ENCODE results near the gene SERHL2. TPM values are rescaled to one million over a fixed set of nuclear protein-coding genes. Genes with fewer than 3 reads are reported as not detected.
"Not testable (repeated sequence)": the region's sequence is repeated elsewhere in the genome, so short reads cannot be mapped to it uniquely, and the experiment has no call there.

The SERHL2 gene
- total RNA-seq, 3 donors from 2014 or later = 0.52 to 2.5 (median 0.89) TPM

GRCh38 chr22:42577623-42578240 lies 24.0 kb downstream of the SERHL2 start:
- Histone ChIP-seq H3K9me3 (no peaks in the 10 kb centered on the region), H3K4me1 (ENCODE audit: low read depth) (peaks cover 8% of the 10 kb centered on the region), H3K4me3 (no peak overlapping the region), H3K36me3 (ENCODE audit: low read depth) (no peaks in the 10 kb centered on the region)
- ATAC-seq (no peak), DNase-seq (no peak)
- intact Hi-C loops (cut with DNase I, micrococcal nuclease) = no loop called here
- TF ChIP-seq, protein P1, sequence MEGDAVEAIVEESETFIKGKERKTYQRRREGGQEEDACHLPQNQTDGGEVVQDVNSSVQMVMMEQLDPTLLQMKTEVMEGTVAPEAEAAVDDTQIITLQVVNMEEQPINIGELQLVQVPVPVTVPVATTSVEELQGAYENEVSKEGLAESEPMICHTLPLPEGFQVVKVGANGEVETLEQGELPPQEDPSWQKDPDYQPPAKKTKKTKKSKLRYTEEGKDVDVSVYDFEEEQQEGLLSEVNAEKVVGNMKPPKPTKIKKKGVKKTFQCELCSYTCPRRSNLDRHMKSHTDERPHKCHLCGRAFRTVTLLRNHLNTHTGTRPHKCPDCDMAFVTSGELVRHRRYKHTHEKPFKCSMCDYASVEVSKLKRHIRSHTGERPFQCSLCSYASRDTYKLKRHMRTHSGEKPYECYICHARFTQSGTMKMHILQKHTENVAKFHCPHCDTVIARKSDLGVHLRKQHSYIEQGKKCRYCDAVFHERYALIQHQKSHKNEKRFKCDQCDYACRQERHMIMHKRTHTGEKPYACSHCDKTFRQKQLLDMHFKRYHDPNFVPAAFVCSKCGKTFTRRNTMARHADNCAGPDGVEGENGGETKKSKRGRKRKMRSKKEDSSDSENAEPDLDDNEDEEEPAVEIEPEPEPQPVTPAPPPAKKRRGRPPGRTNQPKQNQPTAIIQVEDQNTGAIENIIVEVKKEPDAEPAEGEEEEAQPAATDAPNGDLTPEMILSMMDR (IDR thresholded peaks at IDR 0.05) = no peak

DNA sequence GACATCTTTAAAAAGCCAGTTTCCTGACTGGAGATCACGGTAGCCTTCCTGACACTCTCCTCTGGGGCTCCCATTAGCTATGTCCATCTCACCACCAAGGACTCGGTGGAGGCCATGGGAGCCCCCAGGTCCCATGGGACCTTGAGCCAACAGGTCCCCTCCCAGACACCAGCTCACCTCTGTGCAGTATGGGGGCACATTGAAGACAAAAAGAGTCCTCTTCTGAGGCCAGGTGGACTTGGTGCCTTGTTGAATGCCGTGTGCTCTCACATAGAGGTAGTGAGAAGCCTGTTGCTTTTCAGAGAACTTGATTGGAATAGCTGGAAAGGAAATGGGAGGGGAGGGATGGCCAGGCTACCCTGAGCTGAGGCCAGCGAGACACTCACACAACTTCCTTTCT lies 26.3 kb downstream of the SERHL2 start:
- ATAC-seq; H3K4me3 ChIP-seq; intact Hi-C loops (cut with DNase I, micrococcal nuclease); DNase-seq; H3K9me3 ChIP-seq; H3K36me3 ChIP-seq (ENCODE audit: low read depth); H3K4me1 ChIP-seq (ENCODE audit: low read depth): not testable (repeated sequence)

- H3K9me3 ChIP-seq; H3K36me3 ChIP-seq (ENCODE audit: low read depth); intact Hi-C loops (cut with DNase I, micrococcal nuclease); H3K4me1 ChIP-seq (ENCODE audit: low read depth); DNase-seq: not testable (repeated sequence)
- ATAC-seq = peak; percentile 70
- H3K4me3 ChIP-seq = peak overlapping the region; percentile 63
These were observed 27.5 kb downstream of the SERHL2 start for GRCh38 chr22:42581194-42581761.

- H3K9me3 ChIP-seq = no peaks in the 10 kb centered on the region
- DNase-seq = peak; percentile 83 to 87 (median 85)
- ATAC-seq = peak; percentile 94
- H3K4me1 ChIP-seq (ENCODE audit: low read depth) = peaks cover 8% of the 10 kb centered on the region
- TF ChIP-seq, protein P1 (IDR thresholded peaks at IDR 0.05) = no peak
- intact Hi-C loops (cut with DNase I, micrococcal nuclease) = no loop called here
- H3K4me3 ChIP-seq = peak overlapping the region; percentile 63
- peaks cover 3% of the 10 kb centered on the region for H3K36me3 ChIP-seq (ENCODE audit: low read depth)
These were observed 28.3 kb downstream of the SERHL2 start for GRCh38 chr22:42581762-42582716.

- TF ChIP-seq, protein P1 (IDR thresholded peaks at IDR 0.05) = no peak
- no peak for ATAC-seq
- intact Hi-C loops (cut with DNase I, micrococcal nuclease) = no loop called here
- no peak for DNase-seq
- Histone ChIP-seq H3K36me3 (ENCODE audit: low read depth) (peaks cover 3% of the 10 kb centered on the region), H3K4me3 (no peak overlapping the region), H3K4me1 (ENCODE audit: low read depth) (peaks cover 8% of the 10 kb centered on the region), H3K9me3 (no peaks in the 10 kb centered on the region)
These were observed 29.2 kb downstream of the SERHL2 start for GRCh38 chr22:42582987-42583386.

GRCh38 chr22:42584364-42584940 lies 30.7 kb downstream of the SERHL2 start:
- ATAC-seq (no peak), DNase-seq (no peak)
- Histone ChIP-seq H3K4me1 (ENCODE audit: low read depth) (peaks cover 8% of the 10 kb centered on the region), H3K9me3 (no peaks in the 10 kb centered on the region), H3K36me3 (ENCODE audit: low read depth) (peaks cover 3% of the 10 kb centered on the region), H3K4me3 (no peak overlapping the region)
- intact Hi-C loops (cut with DNase I, micrococcal nuclease) = no loop called here
- TF ChIP-seq, protein P1 (IDR thresholded peaks at IDR 0.05) = no peak
